ENCODE results near the gene SNX8. TPM values are rescaled to one million over a fixed set of nuclear protein-coding genes. Genes with fewer than 3 reads are reported as not detected.

SNX8 gene
- total and polyA plus RNA-seq, 2 donors (not counting 1 experiment from before 2014, with no cell fraction given), result 64.4 to 126 TPM

DNA sequence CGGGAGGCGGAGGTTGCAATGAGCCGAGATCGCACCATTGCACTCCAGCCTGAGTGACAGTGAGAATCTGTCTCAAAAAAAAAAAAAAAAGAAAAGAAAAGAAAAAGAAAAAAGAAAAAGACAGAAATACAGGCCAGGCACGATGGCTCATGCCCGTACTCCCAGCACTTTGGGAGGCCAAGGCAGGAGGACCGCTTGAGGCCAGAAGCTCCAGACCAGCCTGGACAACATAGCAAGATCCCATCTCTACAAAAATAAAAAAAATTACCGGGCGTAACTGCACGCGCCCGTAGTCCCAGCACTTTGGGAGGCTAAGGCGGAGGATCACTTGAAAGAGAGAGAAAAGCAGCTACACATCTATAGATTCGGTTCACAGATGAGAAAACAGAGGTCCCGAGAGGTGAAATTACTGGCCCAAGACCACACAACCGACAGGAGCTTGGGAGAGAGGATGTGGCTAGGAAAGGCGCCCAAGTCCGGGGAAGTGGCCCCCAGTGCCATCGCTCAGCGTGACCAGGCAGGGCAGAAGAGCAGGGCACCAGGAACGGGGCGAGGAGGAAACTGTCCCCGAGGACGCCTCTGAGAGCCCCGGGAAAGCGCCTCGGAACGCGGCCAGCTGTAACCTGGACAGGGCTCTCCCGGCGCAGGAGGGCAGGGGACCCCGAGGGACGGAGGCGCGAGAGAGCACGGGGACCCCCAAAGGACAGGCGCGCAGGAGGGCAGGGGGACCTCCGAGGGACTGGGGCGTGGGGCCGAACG, 612 bp downstream of the SNX8 start:
- peak overlapping the region; percentile 67 to 94 (median 81) for H3K4me3 ChIP-seq (ENCODE audit: control extremely low read depth in 1 of 5, extremely low read depth in 1 of 5, insufficient read depth in 1 of 5, low read depth in 2 of 5, low read length in 4 of 5)
- H3K9ac ChIP-seq (ENCODE audit: low read length), result peak overlapping the region; percentile 90
- peak; percentile 0 for ATAC-seq (ENCODE audit: low read depth)
- CTCF ChIA-PET, result interaction anchor here (0.8 to 2.2 kb wide), 4 partner anchors 14 to 68 kb away, joined by 3 to 10 read pairs (median 4); no protein-coding TSS in a partner anchor
- H3K36me3 ChIP-seq (replicated peaks in 1 of 2; ENCODE audit: control extremely low read depth in 1 of 2, control insufficient read depth in 1 of 2, extremely low read depth in 1 of 2, insufficient read depth in 2 of 2, low read length in 1 of 2), result peaks cover 0 to 11% of the 10 kb centered on the region in 2 experiments
- H3K4me2 ChIP-seq (replicated peaks; ENCODE audit: low read depth, low read length, poor library complexity, severe bottlenecking), result peak overlapping the region; percentile 92
- 10% methylated on average over 36 of the region's 42 CpGs for WGBS (ENCODE audit: insufficient coverage)
- peaks cover 0 to 8% (median 0%) of the 10 kb centered on the region in 3 donors for H3K9me3 ChIP-seq (ENCODE audit: control extremely low read depth in 1 of 3, control insufficient read depth in 2 of 3, insufficient read depth in 1 of 3, low read length in 2 of 3)
- H3K4me1 ChIP-seq (ENCODE audit: control insufficient read depth in 2 of 2, insufficient read depth in 2 of 2, low read length in 2 of 2), result peaks cover 31 to 56% of the 10 kb centered on the region in 2 donors
- intact Hi-C loops (cut with micrococcal nuclease), result loop anchor here (1.0 to 5.0 kb wide), 8 partner anchors 14 to 743 kb away; partner anchors contain the start of genes CHST12, EIF3B and PSMG3
- Mint-ChIP-seq H3K27me3 (no peaks in the 10 kb centered on the region), H3K27ac (peak overlapping the region; percentile 97), H3K9me3 (ENCODE audit: insufficient read depth) (no peaks in the 10 kb centered on the region), H3K4me1 (peaks cover 37% of the 10 kb centered on the region), H3K4me3 (no peak overlapping the region)
- H3K79me2 ChIP-seq (ENCODE audit: control insufficient read depth, insufficient read depth, low read length), result peaks cover 53% of the 10 kb centered on the region
- no peaks in the 10 kb centered on the region for H4K20me1 ChIP-seq (ENCODE audit: control insufficient read depth, insufficient read depth, low read length, poor library complexity, severe bottlenecking)
- TF ChIP-seq, protein P1, sequence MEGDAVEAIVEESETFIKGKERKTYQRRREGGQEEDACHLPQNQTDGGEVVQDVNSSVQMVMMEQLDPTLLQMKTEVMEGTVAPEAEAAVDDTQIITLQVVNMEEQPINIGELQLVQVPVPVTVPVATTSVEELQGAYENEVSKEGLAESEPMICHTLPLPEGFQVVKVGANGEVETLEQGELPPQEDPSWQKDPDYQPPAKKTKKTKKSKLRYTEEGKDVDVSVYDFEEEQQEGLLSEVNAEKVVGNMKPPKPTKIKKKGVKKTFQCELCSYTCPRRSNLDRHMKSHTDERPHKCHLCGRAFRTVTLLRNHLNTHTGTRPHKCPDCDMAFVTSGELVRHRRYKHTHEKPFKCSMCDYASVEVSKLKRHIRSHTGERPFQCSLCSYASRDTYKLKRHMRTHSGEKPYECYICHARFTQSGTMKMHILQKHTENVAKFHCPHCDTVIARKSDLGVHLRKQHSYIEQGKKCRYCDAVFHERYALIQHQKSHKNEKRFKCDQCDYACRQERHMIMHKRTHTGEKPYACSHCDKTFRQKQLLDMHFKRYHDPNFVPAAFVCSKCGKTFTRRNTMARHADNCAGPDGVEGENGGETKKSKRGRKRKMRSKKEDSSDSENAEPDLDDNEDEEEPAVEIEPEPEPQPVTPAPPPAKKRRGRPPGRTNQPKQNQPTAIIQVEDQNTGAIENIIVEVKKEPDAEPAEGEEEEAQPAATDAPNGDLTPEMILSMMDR (IDR thresholded peaks at IDR 0.05), result no peak
- no peak for TF ChIP-seq EZH2 (IDR thresholded peaks at IDR 0.05; ENCODE audit: borderline replicate concordance, insufficient read depth, low read depth, low read length, poor library complexity, severe bottlenecking)
- POLR2A ChIA-PET, result interaction anchor here (0.5 to 1.5 kb wide), 4 partner anchors 19 to 398 kb away, joined by 3 to 11 read pairs (median 4); no protein-coding TSS in a partner anchor
- H3K27ac ChIP-seq (ENCODE audit: low read length in 2 of 2), result peak overlapping the region; percentile 95 to 96
- no peaks in the 10 kb centered on the region for H3K27me3 ChIP-seq (replicated peaks in 1 of 4; ENCODE audit: control extremely low read depth in 1 of 4, control insufficient read depth in 3 of 4, insufficient read depth in 4 of 4, low read length in 3 of 4)
- no peak for DNase-seq
- H2AFZ ChIP-seq (ENCODE audit: insufficient read depth, low read depth, low read length, poor library complexity, severe bottlenecking), result peak overlapping the region; percentile 73

Data from B cell (primary cell).